ENCODE measurements around the gene CDC25B.

CDC25B gene

DNA sequence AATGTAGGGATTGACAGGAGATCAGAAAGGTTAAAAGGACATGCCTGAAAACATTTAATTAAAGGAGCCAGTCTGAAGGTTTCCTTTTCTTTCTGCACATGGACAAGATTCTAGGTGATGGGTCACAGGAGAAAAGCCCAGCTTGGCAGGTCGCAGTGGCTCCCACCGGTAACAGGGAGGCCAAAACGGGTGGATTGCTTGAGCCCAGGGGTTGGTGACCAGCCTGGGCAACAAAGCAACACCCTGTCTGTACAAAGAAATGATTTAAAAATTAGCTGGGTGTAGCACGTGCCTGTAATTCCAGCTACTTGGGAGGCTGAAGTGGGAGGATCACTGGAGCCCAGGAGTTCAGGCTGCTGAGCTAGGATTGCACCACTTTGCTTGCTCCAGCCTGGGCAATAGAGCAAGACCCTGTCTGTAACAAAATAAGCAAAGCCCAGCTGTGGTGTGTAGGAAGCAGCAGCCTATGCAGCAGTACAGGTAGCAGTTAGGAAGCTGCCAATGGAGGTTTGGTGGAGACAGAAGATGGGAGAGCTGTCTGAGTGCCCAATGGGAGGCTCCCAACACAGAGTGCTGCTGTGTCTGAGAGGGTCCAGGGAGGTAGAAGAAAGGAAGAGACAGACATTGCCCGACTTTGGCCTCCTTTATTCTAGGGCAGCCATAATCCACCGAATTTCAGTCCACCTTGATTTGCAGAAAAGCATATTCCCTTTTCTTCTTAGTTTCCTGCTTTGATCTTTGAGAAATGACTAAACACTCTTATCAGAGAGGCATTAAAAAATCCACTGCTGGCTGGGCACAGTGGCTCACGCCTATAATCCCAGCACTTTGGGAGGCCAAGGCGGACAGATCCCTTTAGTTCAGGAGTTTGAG is 17.1 kb downstream of the CDC25B start:
- no peak for DNase-seq (ENCODE audit: insufficient read length)
- TF ChIP-seq TAF1 (IDR thresholded peaks at IDR 0.05; ENCODE audit: borderline replicate concordance, low read depth, low read length): no peak
- TF ChIP-seq POLR2A (IDR thresholded peaks at IDR 0.05; ENCODE audit: low read depth, low read length): no peak
- no peak for TF ChIP-seq POLR2AphosphoS5 (IDR thresholded peaks at IDR 0.05; ENCODE audit: low read depth, low read length)
- no peak for FAIRE-seq

DNA sequence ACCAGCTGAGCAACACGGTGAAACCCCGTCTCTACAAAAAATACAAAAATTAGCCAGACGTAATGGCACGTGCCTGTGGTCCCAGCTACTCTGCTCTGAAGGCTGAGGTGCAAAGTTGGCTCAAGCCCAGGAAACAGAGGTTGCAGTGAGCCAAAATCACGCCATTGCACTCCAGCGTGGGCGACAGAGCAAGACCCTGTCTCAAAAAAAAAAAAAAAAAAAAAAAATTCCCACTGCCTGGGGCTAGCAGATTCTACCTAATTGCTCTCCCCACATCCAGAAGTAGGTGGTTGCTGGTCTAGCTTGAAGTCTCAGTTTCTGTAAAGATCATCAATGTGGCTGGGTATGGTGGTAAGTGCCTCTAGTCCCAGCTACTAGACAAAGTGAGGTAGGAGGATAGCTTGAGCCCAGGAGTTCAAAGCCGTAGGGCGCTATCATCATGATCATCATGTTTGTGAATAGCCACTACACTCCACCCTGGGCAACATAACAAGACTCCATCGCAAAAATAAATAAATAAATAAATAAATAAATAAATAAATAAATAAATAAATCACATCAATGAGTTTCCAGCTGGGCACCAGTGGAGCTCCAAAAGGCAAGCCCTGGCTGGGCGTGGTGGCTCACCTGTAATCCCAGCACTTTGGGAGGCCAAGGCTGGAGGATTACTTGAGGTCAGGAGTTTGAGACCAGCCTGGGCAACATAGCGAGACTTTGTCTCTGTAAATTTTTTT is 17.9 kb downstream of the CDC25B start:
- FAIRE-seq (no peak), DNase-seq (ENCODE audit: insufficient read length) (no peak)
- TF ChIP-seq POLR2A (IDR thresholded peaks at IDR 0.05; ENCODE audit: low read depth, low read length) (no peak), POLR2AphosphoS5 (IDR thresholded peaks at IDR 0.05; ENCODE audit: low read depth, low read length) (no peak), TAF1 (IDR thresholded peaks at IDR 0.05; ENCODE audit: borderline replicate concordance, low read depth, low read length) (no peak)

DNA sequence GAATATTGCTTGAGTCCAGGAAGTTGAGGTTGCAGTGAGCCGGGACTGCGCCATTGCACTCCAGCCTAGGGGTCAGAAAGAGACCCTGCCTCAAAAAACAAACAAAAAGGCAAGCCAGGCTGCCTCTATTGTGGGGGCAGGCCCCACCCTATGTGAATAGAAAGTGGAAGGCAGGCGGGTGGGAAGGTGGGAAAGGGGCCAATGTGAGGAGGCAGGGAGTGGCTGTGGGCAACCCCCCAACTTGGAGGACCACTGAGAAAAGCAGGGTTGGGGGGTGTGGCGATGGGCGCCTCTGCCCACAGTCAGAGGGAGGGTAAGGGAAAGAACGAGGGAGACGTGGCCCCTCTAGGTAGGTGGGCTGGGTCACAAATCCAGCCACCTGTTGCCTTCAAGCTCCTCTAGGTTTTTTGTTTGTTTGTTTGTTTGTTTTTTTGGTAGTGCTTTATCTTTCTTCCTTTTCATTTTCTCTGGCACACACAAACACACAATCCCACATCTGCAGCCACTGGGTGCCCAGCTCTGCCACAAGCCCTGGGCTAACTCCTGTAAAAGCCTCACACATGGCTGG is 18.9 kb downstream of the CDC25B start:
- no peak for FAIRE-seq
- TF ChIP-seq TAF1 (IDR thresholded peaks at IDR 0.05; ENCODE audit: borderline replicate concordance, low read depth, low read length): no peak
- no peak for TF ChIP-seq POLR2A (IDR thresholded peaks at IDR 0.05; ENCODE audit: low read depth, low read length)
- no peak for TF ChIP-seq POLR2AphosphoS5 (IDR thresholded peaks at IDR 0.05; ENCODE audit: low read depth, low read length)

DNA sequence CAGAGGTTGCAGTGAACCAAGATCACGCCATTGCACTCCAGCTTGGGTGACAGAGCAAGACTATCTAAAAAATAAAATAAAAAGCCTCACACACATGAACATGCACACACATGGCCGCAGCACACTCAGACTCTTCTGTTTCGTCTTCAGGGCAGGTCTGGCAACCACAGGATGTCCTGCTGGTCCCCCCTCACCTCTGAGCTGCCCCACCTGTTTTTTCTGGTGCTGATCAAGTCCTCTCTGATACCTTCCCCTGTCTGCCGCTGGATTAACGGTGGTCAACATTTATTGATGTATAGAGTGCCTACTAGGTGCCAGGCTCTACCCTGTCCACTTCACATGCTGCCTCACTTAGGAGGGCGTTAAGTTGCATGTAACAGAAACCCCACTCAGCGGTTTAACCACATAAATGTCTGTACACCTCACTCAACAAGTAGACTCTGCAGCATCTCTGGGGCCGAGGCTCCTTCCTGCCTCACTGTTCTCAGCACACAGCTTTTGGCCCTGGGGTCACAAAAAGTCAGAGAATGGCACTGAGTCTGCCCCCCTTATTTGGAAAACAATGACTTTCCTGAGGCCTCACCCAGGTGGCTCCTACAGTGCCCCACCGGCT is 19.7 kb downstream of the CDC25B start:
- no peak for DNase-seq (ENCODE audit: insufficient read length)
- FAIRE-seq: no peak
- TF ChIP-seq POLR2AphosphoS5 (IDR thresholded peaks at IDR 0.05; ENCODE audit: low read depth, low read length) (no peak), TAF1 (IDR thresholded peaks at IDR 0.05; ENCODE audit: borderline replicate concordance, low read depth, low read length) (no peak), POLR2A (IDR thresholded peaks at IDR 0.05; ENCODE audit: low read depth, low read length) (no peak)

More for the DNA sequence above, 18.9 kb downstream of the CDC25B start:
- DNase-seq (ENCODE audit: insufficient read length): no peak

DNA sequence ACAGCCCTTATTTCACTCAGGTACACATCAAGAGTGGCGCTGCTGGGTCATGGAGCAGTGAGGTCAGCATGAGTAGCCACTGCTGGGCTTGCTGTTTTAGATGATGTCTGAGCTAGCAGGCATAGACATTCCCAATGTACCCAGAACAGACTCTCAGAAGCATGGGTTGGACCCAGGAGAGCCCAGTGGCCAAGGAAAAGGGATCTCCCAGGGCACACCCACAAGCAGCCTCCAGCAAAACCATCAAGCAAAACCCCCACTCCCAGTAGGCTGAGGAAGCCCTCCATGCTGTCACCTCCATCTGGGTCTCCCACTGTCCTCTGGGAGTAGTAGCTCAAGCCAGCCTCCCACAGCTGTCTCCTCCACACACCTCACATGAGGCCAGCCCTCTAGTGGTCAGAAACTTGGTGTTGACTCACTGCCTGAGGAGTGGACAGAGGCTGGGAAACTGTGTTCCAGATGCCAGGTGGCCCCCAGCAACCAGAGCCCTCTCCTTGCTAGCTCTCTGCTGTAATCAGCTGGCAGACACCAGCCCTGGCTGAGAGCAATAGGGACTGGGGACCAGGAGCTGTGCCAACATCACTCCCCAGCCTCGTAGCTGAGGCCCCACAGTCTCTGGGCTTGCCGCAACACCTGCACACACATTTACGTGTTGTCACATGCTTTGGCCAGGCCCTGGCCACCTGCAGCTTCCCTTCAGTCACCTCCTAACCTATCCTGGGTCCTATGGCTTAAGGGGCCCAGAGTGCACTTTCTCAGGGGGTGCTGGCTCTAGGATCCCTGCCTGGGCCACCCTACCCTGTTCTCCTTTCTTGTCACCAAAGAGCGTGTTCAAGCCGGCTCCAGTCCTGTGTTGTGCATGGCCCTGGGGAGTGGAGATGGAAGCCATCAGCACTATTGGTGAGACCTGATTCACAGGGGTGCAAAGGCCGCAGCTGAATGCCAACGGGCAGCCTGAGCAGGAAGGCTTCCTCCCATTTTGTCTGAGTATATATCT is 22.3 kb downstream of the CDC25B start:
- FAIRE-seq: no peak
- no peak for TF ChIP-seq TAF1 (IDR thresholded peaks at IDR 0.05; ENCODE audit: borderline replicate concordance, low read depth, low read length)
- TF ChIP-seq POLR2A (IDR thresholded peaks at IDR 0.05; ENCODE audit: low read depth, low read length): no peak
- no peak for TF ChIP-seq POLR2AphosphoS5 (IDR thresholded peaks at IDR 0.05; ENCODE audit: low read depth, low read length)
- no peak for DNase-seq (ENCODE audit: insufficient read length)

DNA sequence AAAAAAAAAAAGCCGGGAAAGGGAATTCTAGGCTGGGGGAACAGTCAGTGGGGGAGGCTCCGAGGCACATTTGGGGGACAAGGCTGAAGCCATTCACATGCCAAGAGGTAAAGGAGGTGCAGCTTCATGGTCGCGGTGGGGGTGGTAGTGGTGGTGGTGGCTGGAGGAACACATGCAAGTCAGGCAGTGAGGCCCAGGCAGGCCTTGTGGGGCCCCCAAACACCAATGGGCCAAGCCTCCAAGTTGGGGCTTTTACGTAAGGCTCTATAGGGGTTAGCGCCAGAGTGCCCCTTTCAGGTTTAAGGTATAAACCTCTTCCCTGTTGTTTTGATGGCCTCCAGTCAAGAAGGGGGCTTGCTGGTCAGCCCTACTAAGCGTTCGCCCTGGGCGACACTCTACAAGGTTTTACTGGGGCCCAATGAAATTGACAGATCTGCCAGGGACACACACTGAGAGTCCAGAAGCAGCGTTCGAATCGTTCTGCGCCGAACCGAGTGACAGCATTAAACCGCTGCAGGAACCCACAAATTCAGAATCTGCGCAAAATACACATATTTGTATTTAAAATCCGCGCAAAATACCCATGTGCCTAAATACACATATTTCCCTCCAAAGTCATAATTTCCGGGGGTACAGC is 23.4 kb downstream of the CDC25B start:
- FAIRE-seq (peak; percentile 70), DNase-seq (ENCODE audit: insufficient read length) (no peak)
- no peak for TF ChIP-seq POLR2A (IDR thresholded peaks at IDR 0.05; ENCODE audit: low read depth, low read length)

DNA sequence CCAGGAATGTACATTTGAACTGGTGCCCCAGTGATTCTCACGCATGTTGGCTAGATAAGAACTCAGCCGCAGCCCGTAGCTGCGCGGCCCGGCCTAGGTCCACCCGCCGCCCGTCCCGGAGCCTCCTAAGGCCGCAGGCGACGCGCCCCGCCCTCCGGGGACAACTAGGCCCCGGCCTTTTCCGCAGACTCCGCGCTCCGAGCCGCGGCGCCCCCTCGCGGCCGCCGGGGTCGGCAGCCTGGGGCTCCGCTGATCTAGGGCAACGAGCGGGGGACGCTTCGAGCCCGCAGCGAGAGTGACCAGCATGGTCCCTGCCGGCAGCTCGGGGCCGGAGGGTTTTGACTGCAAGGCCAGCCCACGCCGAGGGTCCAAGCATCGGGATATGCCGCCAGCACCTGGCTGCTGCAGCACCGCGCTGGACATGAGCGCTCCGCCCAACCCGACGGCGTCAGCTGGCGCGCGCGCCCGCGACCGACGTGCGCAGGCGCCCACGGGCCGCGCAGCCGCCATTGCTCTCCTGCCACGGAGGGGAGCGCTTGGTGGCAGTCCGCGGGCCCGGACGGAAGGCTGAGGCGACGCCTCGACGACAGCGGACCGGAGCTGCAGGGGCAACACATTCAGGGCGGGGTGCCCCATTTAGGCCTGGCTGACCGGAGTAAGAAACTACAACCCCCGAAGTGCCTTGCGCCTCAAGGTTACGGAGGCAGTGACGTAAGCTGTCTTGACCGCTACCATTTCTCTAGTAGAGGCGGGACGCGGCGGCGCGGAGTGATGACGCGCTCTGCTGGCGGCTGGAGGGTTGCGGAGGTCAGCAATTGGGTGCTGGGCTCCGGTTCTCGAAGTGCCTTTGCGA is 24.2 kb downstream of the CDC25B start, which contains the start of gene AP5S1:
Gene AP5S1 (plus strand): TSS at position 500 of the 853 bp plus-strand sequence. CDS start 1,571 bp downstream, outside the sequence.
- peak; percentile 93 for FAIRE-seq

DNA sequence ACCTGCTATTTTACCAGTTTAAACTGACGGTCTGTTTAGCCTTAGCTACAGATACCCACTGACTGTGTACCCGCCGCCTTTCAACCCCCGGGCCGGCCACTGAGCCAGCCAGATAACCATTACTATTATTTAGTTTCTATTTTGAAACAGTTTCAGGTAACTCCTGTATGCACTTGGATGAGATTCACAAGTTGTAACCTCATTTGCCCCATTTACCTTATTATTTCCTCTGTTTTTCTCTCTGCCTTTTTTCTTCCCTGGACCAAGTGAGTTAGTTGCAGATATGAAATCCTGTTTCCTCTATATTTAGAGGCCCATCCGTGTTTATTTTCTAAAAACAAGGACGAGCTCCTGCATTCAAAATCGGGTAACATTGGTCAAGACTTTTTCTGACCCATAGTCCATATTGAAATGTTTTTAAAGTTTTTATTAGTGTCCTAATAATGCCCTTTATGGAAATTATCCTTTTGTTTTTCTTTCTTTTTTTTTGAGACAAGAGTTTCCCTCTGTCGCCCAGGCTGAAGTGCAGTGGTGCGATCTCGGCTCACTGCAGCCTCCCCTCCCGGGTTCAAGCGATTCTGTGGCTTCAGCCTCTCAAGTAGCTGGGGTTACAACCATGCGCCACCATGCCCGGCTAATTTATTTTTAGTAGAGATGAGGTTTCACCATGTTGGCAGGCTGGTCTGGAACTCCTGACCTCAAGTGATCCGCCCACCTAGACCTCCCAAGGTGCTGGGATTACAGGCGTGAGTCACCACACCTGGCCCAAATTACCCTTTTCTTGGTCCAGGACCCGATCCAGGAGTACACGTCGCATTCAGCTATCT is 25.0 kb downstream of the CDC25B start:
- TF ChIP-seq TAF1 (IDR thresholded peaks at IDR 0.05; ENCODE audit: borderline replicate concordance, low read depth, low read length): no peak
- no peak for TF ChIP-seq POLR2A (IDR thresholded peaks at IDR 0.05; ENCODE audit: low read depth, low read length)
- TF ChIP-seq POLR2AphosphoS5 (IDR thresholded peaks at IDR 0.05; ENCODE audit: low read depth, low read length): no peak
- FAIRE-seq: no peak

More for the DNA sequence above, 24.2 kb downstream of the CDC25B start, which contains the start of gene AP5S1:
- DNase-seq (ENCODE audit: insufficient read length): peak; percentile 89
- peak; percentile 6; the same call in 1 of the 2 replicates for TF ChIP-seq TAF1 (IDR thresholded peaks at IDR 0.05; ENCODE audit: borderline replicate concordance, low read depth, low read length)
- peak; percentile 90 for TF ChIP-seq POLR2A (IDR thresholded peaks at IDR 0.05; ENCODE audit: low read depth, low read length)
- peak; percentile 95 for TF ChIP-seq POLR2AphosphoS5 (IDR thresholded peaks at IDR 0.05; ENCODE audit: low read depth, low read length)

More for the DNA sequence above, 25.0 kb downstream of the CDC25B start:
- no peak for DNase-seq (ENCODE audit: insufficient read length)
